IMR-90 (cell line): ENCODE measurements around the gene ZNF316. TPM values are rescaled to one million over a fixed set of nuclear protein-coding genes. Genes with fewer than 3 reads are reported as not detected.

Experiments
- ATAC-seq: fragments of 200-7000 bp; cut with Tn5 transposase; 2 replicates; pipeline ENCODE4 v1.9.1; 2020; ENCODE audit warnings: low read depth, mild to moderate bottlenecking, moderate library complexity
- BruUV-seq: library from RNA; stranded (reverse); fragments of 400-500 nt; replicated peaks from 2 replicates; lab custom pipeline; 2021; lab: Mats Ljungman, UMichigan
- CTCF ChIA-PET: fragments of 300-600 bp; formaldehyde crosslinking; extraction: SDS; loops from one replicate; lab custom pipeline; 2021; ENCODE audit warnings: antibody characterized with exemption; lab: Yijun Ruan, JAX
- POLR2A ChIA-PET: fragments of 300-600 bp; sonication (Branson Sonifier 250); formaldehyde crosslinking; loops from one replicate; lab custom pipeline; 2022; ENCODE audit warnings: antibody characterized with exemption; ENCODE audit not compliant: unreplicated experiment; lab: Charles Lee
- DNase-seq: peaks from one replicate; pipeline ENCODE4 v3.0.0; 2013
- H2AFZ ChIP-seq: replicated peaks from 2 replicates; pipeline ENCODE3; 2013; ENCODE audit warnings: low read length, mild to moderate bottlenecking; ENCODE audit not compliant: poor library complexity
- H2AK5ac ChIP-seq: 2 replicates; pipeline ENCODE4 v1.6.1; 2013; ENCODE audit warnings: low read depth, low read length, inconsistent platforms
- H2AK9ac ChIP-seq: replicated peaks from 2 replicates; pipeline ENCODE3; 2013; ENCODE audit warnings: mild to moderate bottlenecking, low read depth, low read length, moderate library complexity; ENCODE audit not compliant: poor library complexity
- H2BK120ac ChIP-seq: 2 replicates; pipeline ENCODE4 v1.6.1; 2013; ENCODE audit warnings: low read depth, low read length, inconsistent platforms
- H2BK15ac ChIP-seq: 3 replicates; pipeline ENCODE4 v1.6.1; 2013; ENCODE audit warnings: low read depth, low read length, inconsistent platforms
- H2BK20ac ChIP-seq: 2 replicates; pipeline ENCODE4 v1.6.1; 2013; ENCODE audit warnings: low read depth, mild to moderate bottlenecking, inconsistent platforms, low read length, moderate library complexity
- H2BK5ac ChIP-seq: 2 replicates; pipeline ENCODE4 v1.6.1; 2013; ENCODE audit warnings: mild to moderate bottlenecking, low read depth, low read length, inconsistent platforms; ENCODE audit not compliant: poor library complexity, severe bottlenecking
- H3K14ac ChIP-seq: replicated peaks from 2 replicates; pipeline ENCODE4 v1.6.1; 2013; ENCODE audit warnings: low read depth, low read length, inconsistent platforms
- H3K18ac ChIP-seq: 2 replicates; pipeline ENCODE4 v1.6.1; 2013; ENCODE audit warnings: low read depth, low read length, control low read depth
- H3K23ac ChIP-seq: 2 replicates; pipeline ENCODE4 v1.6.1; 2013; ENCODE audit warnings: low read depth, low read length, inconsistent platforms
- H3K27ac ChIP-seq: 2 replicates; pipeline ENCODE4 v1.5.1; 2013; ENCODE audit warnings: mild to moderate bottlenecking, control low read depth, low read length; ENCODE audit not compliant: insufficient read depth
- H3K27me3 ChIP-seq: 2 replicates; pipeline ENCODE4 v1.6.1; 2013; ENCODE audit warnings: low read length; ENCODE audit not compliant: control insufficient read depth, insufficient read depth
- H3K36me3 ChIP-seq: 2 replicates; pipeline ENCODE4 v1.6.1; 2013; ENCODE audit warnings: low read length, mixed read lengths; ENCODE audit not compliant: control insufficient read depth, insufficient read depth
- H3K4ac ChIP-seq: 2 replicates; pipeline ENCODE4 v1.6.1; 2013; ENCODE audit warnings: low read depth, low read length, inconsistent platforms
- H3K4me1 ChIP-seq: 2 replicates; pipeline ENCODE4 v1.6.1; 2013; ENCODE audit warnings: low read length, mixed read lengths; ENCODE audit not compliant: control insufficient read depth, insufficient read depth
- H3K4me2 ChIP-seq: 2 replicates; pipeline ENCODE4 v1.6.1; 2013; ENCODE audit warnings: low read depth, mild to moderate bottlenecking, control low read depth, low read length, moderate library complexity
- H3K4me3 ChIP-seq: 2 replicates; pipeline ENCODE4 v1.5.1; 2013; ENCODE audit warnings: low read depth, mild to moderate bottlenecking, control low read depth, low read length, moderate library complexity; ENCODE audit not compliant: insufficient read depth
- H3K56ac ChIP-seq: 2 replicates; pipeline ENCODE4 v1.6.1; 2013; ENCODE audit warnings: low read length, inconsistent platforms; ENCODE audit not compliant: insufficient read depth; ENCODE audit errors: extremely low read depth
- H3K79me1 ChIP-seq, 2 experiments: 2 replicates each; pipeline ENCODE4 v1.6.1; 2013; ENCODE audit warnings: low read length in 2 of 2, inconsistent platforms in 1 of 2, low read depth in 1 of 2
- H3K9ac ChIP-seq: 2 replicates; pipeline ENCODE4 v1.6.1; 2013; ENCODE audit warnings: low read depth, low read length, control low read depth
- H3K9me1 ChIP-seq: 2 replicates; pipeline ENCODE4 v1.6.1; 2013; ENCODE audit warnings: low read length, inconsistent platforms; ENCODE audit not compliant: insufficient read depth
- H3K9me3 ChIP-seq: 2 replicates; pipeline ENCODE4 v1.6.1; 2013; ENCODE audit warnings: low read length; ENCODE audit not compliant: control insufficient read depth, insufficient read depth
- H4K20me1 ChIP-seq: 2 replicates; pipeline ENCODE4 v1.6.1; 2013; ENCODE audit warnings: low read length, inconsistent platforms; ENCODE audit not compliant: insufficient read depth
- H4K5ac ChIP-seq: 2 replicates; pipeline ENCODE4 v1.6.1; 2013; ENCODE audit warnings: mild to moderate bottlenecking, low read depth, low read length, control low read depth
- H4K8ac ChIP-seq, 2 experiments: 2 replicates each; pipeline ENCODE4 v1.6.1; 2013; ENCODE audit warnings: low read depth in 2 of 2, low read length in 2 of 2, control low read depth in 1 of 2, inconsistent platforms in 1 of 2
- H4K91ac ChIP-seq: 2 replicates; pipeline ENCODE4 v1.6.1; 2013; ENCODE audit warnings: low read depth, low read length, inconsistent platforms; ENCODE audit not compliant: insufficient read depth
- CEBPB ChIP-seq: IDR thresholded peaks from 2 replicates; pipeline ENCODE4 v1.6.1; 2012; ENCODE audit warnings: low read depth, low read length, improper control_type of control experiment
- CHD1 ChIP-seq: IDR thresholded peaks from 2 replicates; pipeline ENCODE4 v1.6.1; 2012; ENCODE audit warnings: low read depth, low read length, improper control_type of control experiment
- ELK1 ChIP-seq: fragments of 150-350 bp; IDR thresholded peaks from 2 replicates; pipeline ENCODE4 v1.6.1; 2016; ENCODE audit warnings: low read depth, mild to moderate bottlenecking, low read length, moderate library complexity, borderline replicate concordance
- FOS ChIP-seq: fragments of 150-350 bp; IDR thresholded peaks from 2 replicates; pipeline ENCODE4 v1.6.1; 2016; ENCODE audit warnings: low read depth, low read length
- MAFK ChIP-seq: IDR thresholded peaks from 2 replicates; pipeline ENCODE4 v1.6.1; 2012; ENCODE audit warnings: low read depth, low read length, improper control_type of control experiment
- MAZ ChIP-seq: IDR thresholded peaks from 2 replicates; pipeline ENCODE4 v1.6.1; 2012; ENCODE audit warnings: low read depth, mild to moderate bottlenecking, low read length, improper control_type of control experiment, moderate library complexity, borderline replicate concordance
- NFE2L2 ChIP-seq: fragments of 150-350 bp; IDR thresholded peaks from 2 replicates; pipeline ENCODE4 v1.6.1; 2016; ENCODE audit warnings: low read depth, mild to moderate bottlenecking, low read length
- POLR2A ChIP-seq: IDR thresholded peaks from 2 replicates; pipeline ENCODE4 v1.6.1; 2012; ENCODE audit warnings: mild to moderate bottlenecking, low read depth, low read length
- RFX5 ChIP-seq: IDR thresholded peaks from 2 replicates; pipeline ENCODE4 v1.8.0; 2012; ENCODE audit warnings: low read depth, mild to moderate bottlenecking, low read length, moderate library complexity
- USF2 ChIP-seq: fragments of 150-350 bp; IDR thresholded peaks from 2 replicates; pipeline ENCODE4 v1.6.1; 2017; ENCODE audit warnings: mild to moderate bottlenecking, antibody characterized with exemption, low read length, low read depth
- WGBS, 2 experiments: methylation state at CpG; one replicate each; pipeline versions ENCODE4 v1.1.5 to v1.1.7; 2013; ENCODE audit warnings: missing lambda C conversion rate in 2 of 2; ENCODE audit not compliant: insufficient read length in 1 of 2; ENCODE audit errors: extremely low coverage in 2 of 2; 5-methylcytosine and 5-hydroxymethylcytosine counted together
- dilution Hi-C: fragments of 300-500 bp; cut with HindIII; formaldehyde crosslinking; loops from one replicate; pipeline ENCODE4 v1.14.3; 2018; ENCODE audit warnings: low sequenced_read_pairs; ENCODE audit not compliant: unreplicated experiment
- in situ Hi-C: fragments of 300-500 bp; cut with MboI; formaldehyde crosslinking; loops from 3 replicates; pipeline ENCODE4 v1.14.3; 2019; ENCODE audit warnings: low sequenced_read_pairs, inconsistent platforms, mixed read lengths
- intact Hi-C: fragments of 100-400 bp; cut with micrococcal nuclease; formaldehyde crosslinking; loops from 2 replicates; pipeline ENCODE4 v1.10.0; 2022
- polyA plus RNA-seq, 3 experiments: library from polyadenylated mRNA; depleted of rRNA; stranded (reverse); fragments of >200 nt; gene quantifications; 2 replicates each; pipeline ENCODE4 v1.2.3, GENCODE V29; 2012; ENCODE audit warnings: low replicate concordance in 1 of 3
- total RNA-seq: library from RNA; depleted of rRNA; stranded (reverse); fragments of >200 nt; gene quantifications from 2 replicates; pipeline ENCODE4 v1.2.3, GENCODE V29; 2012

The ZNF316 gene
- total and polyA plus RNA-seq, 2 of the 4 experiments (the other 2 are of a cell fraction), result 3.2 to 7.2 TPM

- H4K20me1 ChIP-seq, result peaks cover 11% of the 10 kb centered on the region; the same call in 1 of the 2 replicates
- H3K18ac ChIP-seq, result no peak overlapping the region
- no peak overlapping the region for H3K23ac ChIP-seq
- dilution Hi-C loops (no loop called here), in situ Hi-C loops (no loop called here), intact Hi-C loops (no loop called here)
- H4K8ac ChIP-seq, result no peak overlapping the region
- no peak overlapping the region for H3K4me2 ChIP-seq
- peaks cover 63% of the 10 kb centered on the region for H3K36me3 ChIP-seq
- whole genome bisulfite sequencing, 2 experiments, result 100% methylated on average over 13 of the region's 22 CpGs; no CpG with 5 or more reads in 1 of the 2 experiments
- TF ChIP-seq NFE2L2 (no peak), FOS (no peak), CHD1 (no peak), MAZ (no peak), ELK1 (no peak), MAFK (no peak), USF2 (no peak), CEBPB (no peak), RFX5 (no peak), POLR2A (no peak)
- no peaks in the 10 kb centered on the region; the same call in 1 of the 2 replicates for H3K9me3 ChIP-seq
- H2BK5ac ChIP-seq, result no peak overlapping the region
- H3K4me1 ChIP-seq, result peaks cover 4% of the 10 kb centered on the region; the same call in 1 of the 2 replicates
- no peak overlapping the region for H2AFZ ChIP-seq
- DNase-seq (no peak), ATAC-seq (no peak)
- H3K9ac ChIP-seq, result no peak overlapping the region
- H2AK5ac ChIP-seq, result no peak overlapping the region
- H3K27ac ChIP-seq, result no peak overlapping the region
- POLR2A ChIA-PET, result interaction anchor here (0.6 kb wide), 1 partner anchor 73 kb away, joined by 10 read pairs; no protein-coding TSS in a partner anchor
- H2BK15ac ChIP-seq, result no peak overlapping the region
- H3K14ac ChIP-seq, result no peak overlapping the region
- H4K91ac ChIP-seq, result no peak overlapping the region
- no peak overlapping the region for H2BK120ac ChIP-seq
- H4K5ac ChIP-seq, result no peak overlapping the region
- H3K4me3 ChIP-seq, result no peak overlapping the region
- H2BK20ac ChIP-seq, result no peak overlapping the region
- CTCF ChIA-PET, result no interaction called here
- no peak overlapping the region for H3K56ac ChIP-seq
- no TSS peak for BruUV-seq
- no peak overlapping the region for H3K4ac ChIP-seq
- H2AK9ac ChIP-seq, result no peak overlapping the region
- peaks cover 6% of the 10 kb centered on the region; the same call in 1 of the 2 replicates for H3K9me1 ChIP-seq
- H3K27me3 ChIP-seq, result no peaks in the 10 kb centered on the region
- H3K79me1 ChIP-seq, result peaks cover 19 to 48% of the 10 kb centered on the region in 2 experiments
Measured at GRCh38 chr7:6642861-6643640, 5.9 kb downstream of the ZNF316 start.
